Heart left ventricle (tissue), 13 donors: ENCODE measurements around the gene BCL10.

Experiments used
- CTCF ChIP-seq, 12 donors: fragments of 200-600 bp; sonication (generic) in 4 of 12; IDR thresholded peaks; one replicate each; pipeline versions ENCODE4 v1.5.0 to v1.8.0; 2018 to 2022; ENCODE audit warnings: antibody characterized with exemption in 12 of 12, mild to moderate bottlenecking in 5 of 12
- POLR2A ChIP-seq, 2 donors: fragments of 450-650 bp; IDR thresholded peaks; one replicate each; pipeline ENCODE4 v1.6.1; 2017; ENCODE audit warnings: antibody characterized with exemption in 2 of 2, mild to moderate bottlenecking in 2 of 2, moderate library complexity in 2 of 2
- donor health status: ischemic (EF 13 %, LVEDD 7.1; RV severe dilation, severe dysfunction).
- donor health status: DM: no; HTN: yes; CAD: no.
- donor health status: DM: no; HTN: no; CAD: no.
- donor health status: ischemic (EF 25% LVEDD 6.9; RV normal size, moderate dysfunction).
- donor health status: ischemic (EF 25% LVEDD 5.7; RV mildly dilated, moderate dysfunction).
- donor health status: ischemic (EF 35%, LVEDD 5.7; RV mildly dilated, moderate dysfunction).
- donor health status: nonischemic (EF 11% LVEDD 7.7; RV severe dilation, severe dysfunction).
- donor health status: DM: yes; HTN: yes; CAD: no.
- donor health status: PGD.
- donor health status: ischemic (EF 29% LVEDD 5.4; RV normal size, mild dysfunction).
- donor health status: nonischemic (EF 23%, LVEDD 6.1; RV moderate dilation, normal function).

- TF ChIP-seq POLR2A (IDR thresholded peaks at IDR 0.05) (no peak), CTCF (IDR thresholded peaks at IDR 0.05) (no peak)
These were observed 38.3 kb upstream of the BCL10 start for GRCh38 chr1:85314726-85315125.
